GM19324 (cell line): ENCODE results near the gene HELZ2.
"Not testable (repeated sequence)": the region's sequence is repeated elsewhere in the genome, so short reads cannot be mapped to it uniquely, and the experiment has no call there.

ENCODE experiments used
- ATAC-seq: cut with Tn5 transposase; IDR thresholded peaks from one replicate; pipeline ENCODE4 v1.9.1; 2021; ENCODE audit warnings: mild to moderate bottlenecking, moderate library complexity; ENCODE audit not compliant: unreplicated experiment, low FRiP score

The HELZ2 gene

DNA sequence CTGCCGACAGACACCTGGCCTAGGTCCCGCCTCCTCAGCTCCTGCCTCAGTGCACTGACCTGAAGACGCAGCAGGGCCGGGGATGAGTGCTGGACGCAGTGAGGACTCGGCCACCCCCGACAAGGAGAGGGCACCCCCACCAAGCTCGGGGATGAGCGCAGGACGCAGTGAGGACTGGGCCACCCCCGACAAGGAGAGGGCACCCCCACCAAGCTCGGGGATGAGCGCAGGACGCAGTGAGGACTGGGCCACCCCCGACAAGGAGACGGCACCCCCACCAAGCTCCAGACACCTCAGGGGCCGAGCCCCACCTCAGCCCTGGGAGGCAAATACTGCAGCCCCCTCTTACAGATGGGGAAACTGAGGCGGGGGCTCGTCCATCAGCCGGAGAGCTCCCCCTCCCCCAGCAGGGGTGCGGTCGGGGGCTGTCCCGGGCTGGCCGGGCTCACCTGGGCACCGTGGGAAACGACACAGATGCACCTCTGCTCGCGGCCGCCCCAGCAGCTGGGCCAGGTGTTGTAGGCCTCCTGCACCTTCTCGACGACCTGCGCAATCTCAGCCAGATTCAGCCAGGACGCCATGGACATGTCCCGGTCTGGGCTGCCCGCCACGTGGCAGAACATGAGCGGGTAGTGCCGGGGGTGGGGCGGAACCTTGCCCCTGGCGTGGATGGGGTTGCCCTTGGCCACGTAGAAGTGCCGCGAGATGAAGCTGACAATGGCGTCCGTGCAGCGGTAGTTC, 7.5 kb downstream of the HELZ2 start:
- no peak for ATAC-seq

DNA sequence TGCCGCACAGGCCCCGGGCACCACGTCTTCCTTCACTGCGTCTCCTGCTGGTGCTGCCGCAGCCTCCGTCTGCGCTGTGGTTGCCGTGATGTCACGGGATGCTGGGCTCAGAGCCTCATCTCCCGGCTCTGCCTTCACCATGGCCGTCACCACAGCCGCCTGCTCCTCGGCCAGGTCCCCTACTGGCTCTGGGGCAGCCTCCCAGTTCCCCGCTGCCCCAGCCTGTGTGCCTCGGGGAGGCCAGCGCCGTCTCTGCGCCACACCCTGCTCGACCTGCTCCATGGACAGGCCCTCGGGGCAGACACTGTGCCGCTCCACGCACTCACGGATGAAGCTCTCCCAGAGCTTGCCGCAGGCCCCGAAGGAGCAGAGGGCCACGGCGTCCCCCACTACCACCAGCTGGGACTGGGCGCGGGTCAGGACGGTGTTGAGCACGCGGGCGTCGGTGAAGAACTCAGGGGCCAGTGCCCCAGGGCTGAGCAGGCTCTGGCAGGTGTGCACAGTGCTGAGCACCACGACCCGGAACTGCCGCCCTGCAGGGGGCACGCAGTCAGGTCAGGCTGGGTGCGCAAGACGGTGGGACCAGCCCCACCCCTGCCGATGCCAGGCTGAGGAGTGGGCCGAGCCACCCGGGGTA, 8.2 kb downstream of the HELZ2 start:
- no peak for ATAC-seq

DNA sequence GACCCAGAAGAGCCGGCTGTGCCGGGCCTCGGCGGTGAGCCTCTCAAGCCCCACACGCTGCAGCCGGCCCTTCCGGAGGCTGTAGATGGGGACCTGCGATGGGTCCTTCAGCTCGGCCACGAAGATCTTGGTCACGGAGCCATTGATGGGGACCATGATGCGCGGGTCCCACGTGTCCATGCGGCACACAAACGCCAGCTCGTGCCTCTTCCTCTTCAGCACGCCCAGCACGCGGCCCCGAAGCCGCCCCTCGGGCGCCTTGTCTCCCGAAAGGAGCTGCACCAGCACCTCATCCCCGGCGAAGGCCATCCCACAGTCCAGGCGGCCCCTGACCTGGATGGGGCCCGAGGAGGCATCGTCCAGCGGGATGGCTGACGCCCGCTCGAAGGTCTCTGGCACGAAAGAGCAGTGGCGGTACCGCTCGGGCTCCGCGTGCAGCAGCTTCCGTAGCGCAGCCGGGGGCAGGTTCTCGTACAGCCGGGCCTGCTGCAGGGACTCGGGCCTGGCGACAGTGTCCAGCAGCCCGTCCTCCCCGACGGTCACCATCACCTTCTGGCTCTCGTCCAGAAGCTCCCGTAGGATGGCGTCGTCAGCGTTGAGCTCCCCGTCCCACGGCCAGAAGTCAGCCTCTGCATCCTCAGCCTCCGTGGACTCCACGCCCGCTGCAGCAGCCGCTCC, 8.9 kb downstream of the HELZ2 start:
- ATAC-seq, result no peak

DNA sequence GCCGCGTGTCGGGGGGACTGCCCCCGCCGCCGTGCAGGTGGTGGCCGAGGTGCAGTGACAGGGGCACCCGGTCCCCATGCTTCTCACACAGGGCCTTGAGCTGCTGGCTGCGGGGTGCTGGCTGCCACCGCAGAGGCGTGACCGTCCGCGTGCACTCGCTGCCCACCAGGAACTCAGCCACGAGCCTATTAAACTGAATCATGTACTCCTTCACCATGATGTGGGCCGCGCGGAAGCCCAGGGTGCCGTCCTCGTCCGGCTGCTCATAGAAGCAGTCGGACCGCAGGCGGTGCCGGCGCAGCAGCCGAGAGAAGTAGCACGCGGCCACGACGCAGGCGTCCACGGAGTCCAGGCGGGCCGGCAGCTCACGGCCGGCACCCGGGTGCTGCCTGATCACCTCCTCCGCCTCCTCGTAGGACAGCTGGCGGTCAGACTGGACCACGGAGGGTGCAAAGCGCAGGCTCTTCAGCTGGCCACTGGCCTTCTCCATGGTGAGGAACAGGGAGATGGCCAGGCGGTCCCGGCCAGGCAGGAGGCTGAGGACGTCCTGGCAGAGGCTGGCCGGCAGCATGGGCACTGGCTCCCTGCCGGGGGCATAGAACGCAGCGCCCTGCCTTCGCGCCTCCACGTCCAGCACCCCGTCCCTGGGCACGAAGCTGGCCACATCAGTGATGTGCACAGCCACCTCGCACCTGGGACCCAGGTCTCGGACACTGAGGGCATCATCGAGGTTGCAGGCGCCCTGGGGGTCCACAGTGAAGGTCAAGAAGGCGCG, 9.8 kb downstream of the HELZ2 start:
- ATAC-seq, result no peak

DNA sequence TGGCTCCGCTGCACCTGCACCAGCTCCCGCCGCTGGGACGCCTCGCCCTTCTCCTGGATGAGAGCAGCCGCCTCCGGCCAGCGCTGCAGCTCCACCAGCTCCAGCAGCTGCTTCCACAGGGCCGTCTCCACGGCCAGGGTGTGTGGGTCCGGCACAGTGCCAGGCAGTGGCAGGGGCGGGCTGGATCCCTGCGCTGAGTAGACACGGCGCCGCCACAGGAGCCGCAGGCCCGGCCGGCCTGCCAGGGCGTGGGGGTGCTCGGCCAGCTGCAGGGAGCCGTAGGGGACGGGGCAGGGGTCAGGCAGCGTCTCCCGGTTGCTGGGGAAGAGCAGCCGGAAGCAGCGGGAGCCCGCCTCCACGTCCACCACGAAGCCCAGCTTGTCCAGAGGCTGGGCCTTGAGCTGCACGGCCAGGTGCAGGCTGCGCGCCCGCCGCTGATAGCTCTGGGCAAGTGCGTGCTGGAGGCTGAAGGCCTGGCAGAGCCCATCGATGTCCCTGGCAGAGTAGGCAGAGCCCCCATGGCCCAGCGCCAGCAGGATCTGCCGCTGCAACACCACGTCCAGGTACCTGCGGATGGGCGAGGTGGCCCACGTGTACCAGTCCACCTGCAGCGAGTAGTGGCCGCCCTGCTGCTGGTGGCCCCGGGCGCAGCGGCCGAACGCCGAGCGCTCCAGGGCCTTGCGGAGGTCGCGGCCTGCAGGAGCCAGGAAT, 10.7 kb downstream of the HELZ2 start:
- no peak for ATAC-seq

DNA sequence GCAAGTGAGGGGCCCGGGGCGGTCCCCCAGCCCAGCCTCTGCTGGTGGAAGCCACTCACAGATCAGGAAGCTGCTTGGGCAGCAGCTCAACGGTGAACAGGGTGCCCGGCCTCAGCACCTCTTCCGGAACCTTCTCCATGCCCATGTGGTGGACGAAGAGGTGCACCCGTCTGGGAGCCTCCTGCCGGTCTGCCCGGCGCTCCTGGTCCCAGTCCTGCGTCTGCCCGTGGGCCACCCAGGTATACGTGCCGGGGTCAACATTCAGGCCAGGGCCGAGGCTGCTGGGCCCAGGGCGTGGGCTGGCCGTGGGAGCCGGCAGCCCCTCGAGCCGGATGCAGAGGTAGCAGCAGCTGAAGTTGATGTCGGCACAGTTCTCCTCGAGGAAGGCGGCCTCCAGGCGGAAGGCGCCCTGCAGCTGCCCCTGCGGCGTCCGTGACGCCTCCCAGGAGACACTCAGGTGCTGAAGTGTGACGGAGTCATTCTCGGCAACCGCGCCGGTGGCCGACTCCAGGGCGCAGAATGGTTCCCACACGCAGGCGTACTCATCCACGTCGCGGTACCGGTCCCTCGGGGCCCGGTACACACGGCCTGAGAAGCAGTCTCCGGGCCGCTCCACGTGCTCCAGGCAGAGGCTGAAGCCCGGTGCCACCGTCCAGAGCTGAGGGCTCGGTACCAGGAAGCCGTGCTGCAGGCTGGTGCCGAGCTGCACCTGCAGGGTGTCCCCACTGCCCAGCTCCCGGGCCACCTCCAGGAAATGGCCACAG, 11.4 kb downstream of the HELZ2 start:
- ATAC-seq, result peak; percentile 50

DNA sequence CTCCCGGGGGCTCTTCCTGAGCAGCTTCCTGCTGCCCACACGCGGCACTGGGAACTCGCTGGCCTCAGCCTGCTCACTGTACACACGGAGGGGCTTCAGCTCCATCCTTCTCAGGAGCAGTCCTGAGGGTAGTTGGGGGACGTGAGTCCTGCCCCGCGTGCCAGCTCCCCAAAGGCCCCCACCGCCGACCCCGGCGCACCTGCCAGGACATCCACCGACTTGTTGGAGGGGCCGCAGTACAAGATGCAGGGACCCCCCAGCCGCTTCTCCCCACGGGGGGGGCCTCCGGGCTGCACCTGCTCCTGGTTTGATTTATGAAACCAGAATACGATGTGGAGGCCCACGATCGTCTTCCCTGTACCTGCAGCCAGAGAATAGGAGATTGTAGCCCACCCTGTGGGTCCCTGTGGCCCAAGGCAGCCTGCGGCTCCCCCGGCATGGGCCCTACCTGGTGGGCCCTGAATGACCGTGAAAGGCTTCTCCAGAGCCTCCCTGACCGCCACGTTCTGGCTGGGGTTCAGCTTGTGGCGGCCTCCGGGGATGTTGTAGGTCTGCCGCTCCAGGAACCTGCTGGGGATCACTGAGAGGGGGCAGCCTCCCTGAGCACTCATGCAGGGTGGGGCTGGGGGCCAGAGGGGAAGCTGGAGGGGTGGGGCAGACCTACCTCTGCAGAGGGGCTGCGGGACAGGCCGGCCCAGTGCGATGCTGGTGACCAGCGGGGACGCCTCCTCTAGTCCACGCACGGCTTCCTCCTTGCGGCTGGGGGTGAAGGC, 12.2 kb downstream of the HELZ2 start:
- ATAC-seq, result no peak

DNA sequence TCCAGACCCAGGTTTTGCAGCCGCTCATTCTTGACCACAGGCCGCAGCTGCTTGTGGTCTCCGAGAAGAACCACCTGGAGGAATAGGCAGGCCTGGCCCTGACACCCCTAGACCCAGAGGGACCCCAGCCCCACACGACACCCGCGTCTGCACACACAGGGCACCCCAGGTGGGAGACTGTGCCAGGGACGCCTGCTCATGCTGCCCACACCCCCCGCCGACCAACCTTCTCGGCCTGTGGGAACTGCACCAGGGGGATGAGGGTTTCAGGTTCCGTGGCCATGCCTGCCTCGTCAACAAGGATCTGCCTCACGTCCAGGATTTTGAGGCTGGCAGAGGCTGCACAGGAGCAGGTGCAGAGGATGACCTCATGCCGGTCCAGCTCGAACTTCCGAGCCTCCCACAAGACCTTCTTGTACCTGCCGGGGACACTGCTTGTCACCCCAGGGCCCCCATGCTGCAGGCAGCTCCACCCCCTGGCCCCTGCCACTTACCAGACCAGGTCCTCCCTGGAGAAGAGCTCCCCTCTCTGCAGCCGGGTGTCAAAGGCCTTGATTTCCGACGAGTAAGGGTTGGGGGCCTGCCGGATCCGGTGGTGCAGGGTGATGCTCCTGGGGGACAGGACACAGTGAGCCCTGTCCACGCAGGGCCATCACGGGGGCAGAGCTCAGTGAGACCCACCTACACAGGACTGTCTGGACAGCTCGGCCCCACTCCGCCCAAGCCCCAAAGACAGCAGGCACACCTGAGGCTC, 13.0 kb downstream of the HELZ2 start:
- ATAC-seq, result no peak

DNA sequence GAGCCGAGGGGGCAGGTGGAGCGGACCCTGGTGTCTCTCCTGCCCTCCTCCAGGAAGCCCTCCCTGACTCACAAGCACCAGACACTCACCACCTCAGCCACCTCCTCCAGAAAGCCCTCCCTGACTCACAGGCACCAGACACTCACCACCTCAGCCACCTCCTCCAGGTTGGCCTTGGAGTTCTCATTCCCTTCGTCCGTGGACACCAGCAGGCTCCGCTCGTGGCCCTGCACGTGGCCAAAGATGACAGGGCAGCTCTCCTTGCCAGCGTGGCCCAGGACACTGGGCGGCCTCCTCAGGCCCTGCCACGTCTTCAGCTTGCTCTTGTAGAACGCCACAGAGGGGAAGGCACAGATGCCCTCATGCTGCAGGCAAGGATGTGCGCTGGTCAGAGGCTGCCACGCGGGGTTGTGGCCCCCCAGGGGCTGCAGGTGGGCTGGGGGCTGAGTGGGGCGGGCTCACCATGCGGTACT, 13.7 kb downstream of the HELZ2 start:
- ATAC-seq, result no peak

DNA sequence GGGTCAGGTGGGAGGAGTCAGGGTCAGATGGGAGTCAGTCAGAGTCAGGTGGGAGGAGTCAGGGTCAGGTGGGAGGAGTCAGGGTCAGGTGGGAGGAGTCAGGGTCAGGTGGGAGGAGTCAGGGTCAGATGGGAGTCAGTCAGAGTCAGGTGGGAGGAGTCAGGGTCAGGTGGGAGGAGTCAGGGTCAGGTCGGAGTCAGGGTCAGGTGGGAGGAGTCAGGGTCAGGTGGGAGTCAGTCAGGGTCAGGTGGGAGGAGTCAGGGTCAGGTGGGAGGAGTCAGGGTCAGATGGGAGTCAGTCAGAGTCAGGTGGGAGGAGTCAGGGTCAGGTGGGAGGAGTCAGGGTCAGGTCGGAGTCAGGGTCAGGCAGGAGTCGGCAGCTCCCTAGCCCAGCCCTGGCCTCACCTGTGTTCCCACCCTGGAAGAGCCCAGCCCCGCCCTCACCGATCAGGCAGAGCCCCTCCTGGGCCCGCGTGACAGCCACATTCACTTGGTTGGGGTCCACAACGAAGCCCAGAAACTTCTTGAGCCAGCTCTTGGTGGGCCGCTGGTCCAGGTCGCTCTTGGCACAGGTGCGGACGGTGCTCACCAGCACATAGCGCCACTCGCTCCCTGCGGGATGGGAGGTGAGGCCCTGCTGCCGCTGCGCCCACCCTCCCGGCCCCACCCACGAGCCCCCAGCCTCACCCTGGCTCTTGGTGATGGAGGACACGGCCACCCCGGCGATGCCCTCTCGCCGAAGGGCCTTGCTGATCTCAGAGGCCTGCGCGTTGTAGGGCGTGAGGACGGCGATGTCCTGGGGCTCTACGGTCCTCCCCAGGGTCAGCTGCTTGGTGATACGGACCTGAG, 14.3 kb downstream of the HELZ2 start:
- ATAC-seq, result not testable (repeated sequence)

DNA sequence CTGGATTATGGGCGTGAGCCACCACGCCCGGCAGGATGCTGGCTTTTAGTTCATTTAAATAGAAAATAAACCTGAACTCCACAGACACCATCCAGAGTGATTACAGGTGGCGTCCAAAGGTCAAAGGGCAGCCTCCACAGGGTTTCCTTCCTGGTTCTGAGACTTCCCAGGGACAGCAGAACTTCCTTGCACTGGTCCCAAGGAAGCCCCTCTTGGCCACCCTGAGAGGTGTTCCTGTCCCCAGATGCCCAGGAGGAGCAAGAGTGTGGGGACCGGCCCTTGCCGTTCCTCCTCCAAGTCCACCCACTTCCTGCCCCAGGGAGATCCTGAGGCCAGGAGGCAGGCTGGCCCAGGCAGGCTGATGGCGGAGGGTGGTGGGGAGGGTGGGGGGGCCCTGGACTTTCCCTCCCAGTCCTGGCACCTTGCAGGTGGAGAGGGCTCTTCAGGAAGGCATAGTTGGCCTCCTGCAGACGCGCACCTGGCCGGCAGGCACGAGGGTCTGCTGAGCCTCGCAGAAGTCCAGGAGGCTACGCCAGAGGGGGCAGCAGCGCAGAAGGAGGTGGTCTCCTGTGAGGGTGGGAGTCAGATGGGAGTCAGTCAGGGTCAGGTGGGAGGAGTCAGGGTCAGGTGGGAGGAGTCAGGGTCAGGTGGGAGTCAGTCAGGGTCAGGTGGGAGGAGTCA, 15.1 kb downstream of the HELZ2 start:
- no peak for ATAC-seq

DNA sequence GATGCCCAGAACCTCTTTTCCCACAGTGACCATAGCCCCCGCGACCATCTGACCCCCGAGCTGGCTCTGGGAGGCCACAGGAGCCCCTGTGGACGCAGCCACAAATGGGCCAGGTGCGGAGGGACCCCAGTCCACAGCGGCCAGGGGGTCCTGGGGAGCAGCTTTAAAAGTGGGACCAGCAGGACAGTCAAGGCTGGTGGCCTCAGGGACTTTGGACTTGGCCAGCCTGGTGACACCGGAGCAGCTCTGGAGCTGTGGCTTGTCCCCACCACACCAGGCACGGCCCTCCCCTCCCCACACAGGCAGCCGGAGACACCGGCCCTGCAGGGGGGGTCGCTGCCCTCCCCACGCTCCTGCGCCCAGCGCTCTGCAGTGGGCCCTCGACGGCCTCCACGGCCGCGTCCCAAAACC, 16.6 kb downstream of the HELZ2 start:
- no peak for ATAC-seq

DNA sequence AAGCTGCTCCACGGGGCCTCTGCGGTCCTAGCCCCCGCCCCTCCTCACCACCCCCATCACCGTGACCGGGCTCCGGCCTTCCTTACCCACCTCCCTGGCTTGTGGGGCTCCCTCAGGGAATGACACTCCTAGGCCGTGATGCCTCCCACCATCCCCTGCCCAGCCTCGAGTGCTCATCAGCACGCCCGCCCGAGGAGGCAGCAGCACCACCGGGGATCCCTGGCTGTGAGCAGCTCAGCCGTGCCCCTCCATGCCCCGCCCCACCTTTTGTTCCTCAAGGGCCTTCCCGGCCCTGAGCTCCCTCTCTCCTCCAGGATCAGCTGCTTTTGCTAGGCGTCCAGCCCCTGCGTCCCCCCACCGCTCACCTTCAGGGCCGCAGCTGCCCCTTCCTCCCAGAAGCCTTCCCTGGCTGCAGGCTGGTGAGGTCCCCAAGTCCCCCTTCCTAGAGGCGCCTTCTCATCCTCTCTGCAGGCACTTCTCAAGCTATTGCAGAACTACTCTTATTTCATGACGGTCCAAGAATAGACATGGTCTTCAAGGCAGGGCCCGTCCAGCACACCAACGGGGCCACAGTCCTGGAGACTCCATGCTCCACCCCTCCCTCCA, 17.1 kb downstream of the HELZ2 start:
- no peak for ATAC-seq

DNA sequence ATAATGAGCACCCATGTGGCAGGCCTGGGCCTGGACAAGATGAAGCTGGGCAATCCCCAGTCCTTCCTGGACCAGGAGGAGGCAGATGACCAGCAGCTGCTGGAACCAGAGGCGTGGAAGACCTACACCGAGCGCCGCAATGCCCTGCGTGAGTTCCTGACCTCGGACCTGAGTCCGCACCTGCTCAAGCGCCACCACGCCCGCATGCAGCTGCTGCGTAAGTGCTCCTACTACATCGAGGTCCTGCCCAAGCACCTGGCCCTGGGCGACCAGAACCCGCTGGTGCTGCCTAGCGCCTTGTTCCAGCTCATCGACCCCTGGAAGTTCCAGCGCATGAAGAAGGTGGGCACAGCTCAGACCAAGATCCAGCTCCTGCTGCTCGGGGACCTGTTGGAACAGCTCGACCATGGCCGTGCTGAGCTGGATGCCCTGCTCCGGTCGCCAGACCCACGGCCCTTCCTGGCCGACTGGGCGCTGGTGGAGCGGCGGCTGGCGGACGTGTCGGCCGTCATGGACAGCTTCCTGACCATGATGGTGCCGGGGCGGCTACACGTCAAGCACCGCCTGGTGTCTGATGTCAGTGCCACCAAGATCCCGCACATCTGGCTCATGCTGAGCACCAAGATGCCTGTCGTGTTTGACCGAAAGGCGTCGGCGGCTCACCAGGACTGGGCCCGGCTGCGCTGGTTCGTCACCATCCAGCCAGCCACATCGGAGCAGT, 18.2 kb downstream of the HELZ2 start:
- ATAC-seq, result no peak
